Activated T-cell treated with anti-CD3 and anti-CD28 coated beads, Interleukin-2, amount 50 U/mL, for 24 hours (primary cell): Measurements from ENCODE around the gene OFD1.

Experiments used
- DNase-seq: peaks from one replicate; pipeline ENCODE4 v3.0.0-alpha.2; 2020
- H3K27ac Mint-ChIP-seq: 2 replicates; pipeline ENCODE4 v1.8.0; 2020; ENCODE audit warnings: mild to moderate bottlenecking, mixed read lengths
- H3K27me3 Mint-ChIP-seq: 2 replicates; pipeline ENCODE4 v1.8.0; 2020; ENCODE audit warnings: mixed read lengths
- H3K36me3 Mint-ChIP-seq: 2 replicates; pipeline ENCODE4 v1.8.0; 2020; ENCODE audit warnings: low read depth, mixed read lengths
- H3K4me1 Mint-ChIP-seq: 2 replicates; pipeline ENCODE4 v1.8.0; 2020; ENCODE audit warnings: low read depth, mixed read lengths
- H3K4me3 Mint-ChIP-seq: 2 replicates; pipeline ENCODE4 v1.8.0; 2020; ENCODE audit warnings: mild to moderate bottlenecking, moderate library complexity, mixed read lengths
- H3K9me3 Mint-ChIP-seq: 2 replicates; pipeline ENCODE4 v1.8.0; 2020; ENCODE audit warnings: mixed read lengths

Gene OFD1

GRCh38 chrX:13734278-13735172 lies at the start of gene OFD1, which contains the start of gene TRAPPC2:
Gene OFD1 (plus strand): TSS chrX:13734748. CDS start chrX:13735072, 324 bp downstream.
Gene TRAPPC2 (minus strand): TSS chrX:13734620. CDS start chrX:13719963, 14,657 bp downstream.
- Mint-ChIP-seq H3K27me3 (peaks cover 21% of the 10 kb centered on the region), H3K4me3 (peak within 1 kb of the TSS; percentile 86), H3K9me3 (no peaks in the 10 kb centered on the region), H3K4me1 (peaks cover 54% of the 10 kb centered on the region), H3K27ac (peak within 1 kb of the TSS; percentile 93), H3K36me3 (peaks cover 64% of the 10 kb centered on the region)
- DNase-seq = peak; percentile 92

- H3K27ac Mint-ChIP-seq = no peak overlapping the region
- no peak for DNase-seq
- peaks cover 9% of the 10 kb centered on the region for H3K36me3 Mint-ChIP-seq
These were observed 49.3 kb upstream of the OFD1 start for GRCh38 chrX:13685126-13685763.

GRCh38 chrX:13687203-13687602 lies 47.3 kb upstream of the OFD1 start:
- no peak for DNase-seq
- Mint-ChIP-seq H3K4me3 (no peak overlapping the region), H3K4me1 (peaks cover 53% of the 10 kb centered on the region), H3K27ac (peak overlapping the region; percentile 94), H3K36me3 (peaks cover 15% of the 10 kb centered on the region), H3K27me3 (peaks cover 53% of the 10 kb centered on the region), H3K9me3 (no peaks in the 10 kb centered on the region)

More at GRCh38 chrX:13685126-13685763, 49.3 kb upstream of the OFD1 start:
- Mint-ChIP-seq H3K27me3 (peaks cover 58% of the 10 kb centered on the region), H3K4me1 (peaks cover 39% of the 10 kb centered on the region), H3K9me3 (no peaks in the 10 kb centered on the region), H3K4me3 (no peak overlapping the region)

GRCh38 chrX:13688384-13688957 lies 46.1 kb upstream of the OFD1 start:
- H3K36me3 Mint-ChIP-seq = peaks cover 17% of the 10 kb centered on the region
- DNase-seq = no peak
- peaks cover 65% of the 10 kb centered on the region for H3K27me3 Mint-ChIP-seq
- peak overlapping the region; percentile 86 for H3K4me3 Mint-ChIP-seq
- H3K4me1 Mint-ChIP-seq = peaks cover 66% of the 10 kb centered on the region
- no peaks in the 10 kb centered on the region for H3K9me3 Mint-ChIP-seq
- H3K27ac Mint-ChIP-seq = peak overlapping the region; percentile 94

- H3K27me3 Mint-ChIP-seq = peaks cover 66% of the 10 kb centered on the region
- peak within 1 kb of the TSS; percentile 86 for H3K4me3 Mint-ChIP-seq
- H3K36me3 Mint-ChIP-seq = peaks cover 17% of the 10 kb centered on the region
- H3K27ac Mint-ChIP-seq = peak within 1 kb of the TSS; percentile 94
- DNase-seq = peak; percentile 90
- peaks cover 72% of the 10 kb centered on the region for H3K4me1 Mint-ChIP-seq
- H3K9me3 Mint-ChIP-seq = no peaks in the 10 kb centered on the region
These were observed 45.4 kb upstream of the OFD1 start, which contains the start of gene RAB9A for GRCh38 chrX:13688958-13689740. Gene RAB9A (plus strand): TSS chrX:13689128. CDS start chrX:13708747, 19,619 bp downstream.

- Mint-ChIP-seq H3K4me1 (peaks cover 71% of the 10 kb centered on the region), H3K36me3 (peaks cover 17% of the 10 kb centered on the region), H3K9me3 (no peaks in the 10 kb centered on the region), H3K4me3 (peak overlapping the region; percentile 86), H3K27ac (peak overlapping the region; percentile 94), H3K27me3 (peaks cover 62% of the 10 kb centered on the region)
- no peak for DNase-seq
These were observed 44.8 kb upstream of the OFD1 start for GRCh38 chrX:13689741-13690211.

- H3K36me3 Mint-ChIP-seq = peaks cover 17% of the 10 kb centered on the region
- H3K27ac Mint-ChIP-seq = peak overlapping the region; percentile 94
- H3K4me1 Mint-ChIP-seq = peaks cover 73% of the 10 kb centered on the region
- no peak for DNase-seq
- peaks cover 61% of the 10 kb centered on the region for H3K27me3 Mint-ChIP-seq
- peak overlapping the region; percentile 86 for H3K4me3 Mint-ChIP-seq
- no peaks in the 10 kb centered on the region for H3K9me3 Mint-ChIP-seq
These were observed 43.7 kb upstream of the OFD1 start for GRCh38 chrX:13690836-13691235.

- no peak for DNase-seq
- H3K9me3 Mint-ChIP-seq = no peaks in the 10 kb centered on the region
- peak overlapping the region; percentile 21 for H3K4me3 Mint-ChIP-seq
- peak overlapping the region; percentile 51 for H3K27ac Mint-ChIP-seq
- H3K36me3 Mint-ChIP-seq = peaks cover 17% of the 10 kb centered on the region
- H3K4me1 Mint-ChIP-seq = peaks cover 74% of the 10 kb centered on the region
- H3K27me3 Mint-ChIP-seq = peaks cover 59% of the 10 kb centered on the region
These were observed 42.6 kb upstream of the OFD1 start for GRCh38 chrX:13691841-13692371.

- no peaks in the 10 kb centered on the region for H3K9me3 Mint-ChIP-seq
- peaks cover 54% of the 10 kb centered on the region for H3K27me3 Mint-ChIP-seq
These were observed 41.7 kb upstream of the OFD1 start for GRCh38 chrX:13692771-13693231.

GRCh38 chrX:13693341-13693961 lies 41.1 kb upstream of the OFD1 start:
- Mint-ChIP-seq H3K27me3 (peaks cover 49% of the 10 kb centered on the region), H3K4me3 (no peak overlapping the region), H3K27ac (peak overlapping the region; percentile 20), H3K4me1 (peaks cover 68% of the 10 kb centered on the region), H3K9me3 (no peaks in the 10 kb centered on the region), H3K36me3 (peaks cover 17% of the 10 kb centered on the region)
- DNase-seq = no peak

More at GRCh38 chrX:13692771-13693231, 41.7 kb upstream of the OFD1 start:
- Mint-ChIP-seq H3K4me1 (peaks cover 74% of the 10 kb centered on the region), H3K36me3 (peaks cover 17% of the 10 kb centered on the region), H3K27ac (peak overlapping the region; percentile 55), H3K4me3 (no peak overlapping the region)
- no peak for DNase-seq

GRCh38 chrX:13694359-13694758 lies 40.2 kb upstream of the OFD1 start:
- no peaks in the 10 kb centered on the region for H3K9me3 Mint-ChIP-seq
- peaks cover 72% of the 10 kb centered on the region for H3K4me1 Mint-ChIP-seq
- H3K4me3 Mint-ChIP-seq = no peak overlapping the region
- H3K27me3 Mint-ChIP-seq = peaks cover 46% of the 10 kb centered on the region
- no peak for DNase-seq
- no peak overlapping the region for H3K27ac Mint-ChIP-seq
- peaks cover 15% of the 10 kb centered on the region for H3K36me3 Mint-ChIP-seq

GRCh38 chrX:13694983-13695382 lies 39.6 kb upstream of the OFD1 start:
- no peaks in the 10 kb centered on the region for H3K9me3 Mint-ChIP-seq
- H3K4me1 Mint-ChIP-seq = peaks cover 71% of the 10 kb centered on the region

GRCh38 chrX:13695601-13696115 lies 38.9 kb upstream of the OFD1 start:
- Mint-ChIP-seq H3K27ac (no peak overlapping the region), H3K4me3 (no peak overlapping the region), H3K36me3 (peaks cover 4% of the 10 kb centered on the region), H3K27me3 (peaks cover 40% of the 10 kb centered on the region), H3K4me1 (peaks cover 65% of the 10 kb centered on the region), H3K9me3 (no peaks in the 10 kb centered on the region)
- no peak for DNase-seq

More at GRCh38 chrX:13694983-13695382, 39.6 kb upstream of the OFD1 start:
- Mint-ChIP-seq H3K27ac (no peak overlapping the region), H3K27me3 (peaks cover 42% of the 10 kb centered on the region), H3K36me3 (peaks cover 9% of the 10 kb centered on the region), H3K4me3 (no peak overlapping the region)
- no peak for DNase-seq
